Measurements from ENCODE around the gene LRRK1. TPM values are rescaled to one million over a fixed set of nuclear protein-coding genes. Genes with fewer than 3 reads are reported as not detected.

LRRK1 gene
- total RNA-seq, 4 donors from 2014 or later: 2.6 to 36.6 (median 13.1) TPM

DNA sequence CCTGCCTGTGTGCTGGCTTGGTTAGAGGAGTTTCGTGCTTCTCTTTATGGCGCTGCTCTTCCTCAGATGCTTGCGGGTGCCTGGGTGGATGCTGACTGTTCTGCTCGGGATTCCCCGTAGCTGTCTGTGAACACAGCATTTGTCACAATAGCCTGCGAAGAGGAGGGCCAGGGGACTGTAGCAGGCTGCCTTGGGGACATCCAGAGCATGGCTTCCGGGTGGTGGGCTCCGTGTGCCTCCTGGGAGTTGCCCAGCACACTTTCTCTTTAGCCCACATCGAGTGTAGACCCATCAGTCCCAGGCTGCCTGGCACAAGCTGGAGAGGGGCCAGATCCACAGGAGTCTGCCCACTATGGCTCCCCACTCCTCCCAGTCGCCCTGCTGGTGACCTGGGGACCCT, 22.4 kb downstream of the LRRK1 start:
- H3K4me3 ChIP-seq: no peak overlapping the region
- no peaks in the 10 kb centered on the region for H3K36me3 ChIP-seq
- H3K4me1 ChIP-seq: no peaks in the 10 kb centered on the region
- no peak for DNase-seq
- no peak overlapping the region for H3K27ac ChIP-seq
- no peaks in the 10 kb centered on the region for H3K27me3 ChIP-seq
- H3K9me3 ChIP-seq: peaks cover 0 to 3% of the 10 kb centered on the region in 2 donors
- intact Hi-C loops (cut with DNase I; ENCODE audit: low total_unique reads): no loop called here
- TF ChIP-seq, protein P1, sequence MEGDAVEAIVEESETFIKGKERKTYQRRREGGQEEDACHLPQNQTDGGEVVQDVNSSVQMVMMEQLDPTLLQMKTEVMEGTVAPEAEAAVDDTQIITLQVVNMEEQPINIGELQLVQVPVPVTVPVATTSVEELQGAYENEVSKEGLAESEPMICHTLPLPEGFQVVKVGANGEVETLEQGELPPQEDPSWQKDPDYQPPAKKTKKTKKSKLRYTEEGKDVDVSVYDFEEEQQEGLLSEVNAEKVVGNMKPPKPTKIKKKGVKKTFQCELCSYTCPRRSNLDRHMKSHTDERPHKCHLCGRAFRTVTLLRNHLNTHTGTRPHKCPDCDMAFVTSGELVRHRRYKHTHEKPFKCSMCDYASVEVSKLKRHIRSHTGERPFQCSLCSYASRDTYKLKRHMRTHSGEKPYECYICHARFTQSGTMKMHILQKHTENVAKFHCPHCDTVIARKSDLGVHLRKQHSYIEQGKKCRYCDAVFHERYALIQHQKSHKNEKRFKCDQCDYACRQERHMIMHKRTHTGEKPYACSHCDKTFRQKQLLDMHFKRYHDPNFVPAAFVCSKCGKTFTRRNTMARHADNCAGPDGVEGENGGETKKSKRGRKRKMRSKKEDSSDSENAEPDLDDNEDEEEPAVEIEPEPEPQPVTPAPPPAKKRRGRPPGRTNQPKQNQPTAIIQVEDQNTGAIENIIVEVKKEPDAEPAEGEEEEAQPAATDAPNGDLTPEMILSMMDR (IDR thresholded peaks at IDR 0.05): no peak
- no peak for TF ChIP-seq POLR2A (IDR thresholded peaks at IDR 0.05)

DNA sequence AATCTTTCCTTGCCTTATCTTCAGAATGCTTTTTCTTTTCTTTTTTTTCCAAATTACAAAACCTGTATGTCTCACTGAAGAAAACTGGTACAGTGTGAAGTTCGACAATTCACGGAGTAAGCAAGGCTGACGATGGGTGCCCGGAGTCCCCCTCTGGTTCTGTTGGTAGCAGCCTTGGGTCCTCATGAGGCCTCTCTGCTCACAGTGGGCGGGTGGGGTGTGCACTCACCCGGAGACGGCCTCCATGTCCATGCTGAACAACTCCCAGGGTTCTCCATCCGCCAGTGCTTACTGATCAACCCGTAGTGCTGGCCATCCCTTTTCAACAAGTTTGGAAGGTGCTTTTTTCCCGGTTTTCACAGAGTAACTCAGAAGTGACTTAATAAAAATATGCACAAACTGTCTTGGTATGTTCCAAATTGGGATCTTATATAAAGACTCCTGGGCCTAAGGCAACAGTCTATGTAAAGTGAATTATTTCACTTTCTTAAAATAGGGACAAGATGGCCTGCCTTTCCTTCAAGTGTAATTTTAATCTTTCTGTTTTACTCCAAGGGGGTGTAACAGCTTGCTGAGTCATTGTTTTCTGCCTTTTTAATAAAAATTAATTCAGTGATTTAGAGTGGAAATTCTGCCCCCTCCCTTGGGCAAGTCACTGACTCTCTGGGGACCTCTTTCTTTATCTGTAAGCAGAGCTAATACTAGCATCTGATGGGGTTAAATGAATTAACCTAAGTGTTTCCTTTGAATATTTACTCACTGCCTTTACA, 23.7 kb downstream of the LRRK1 start:
- Histone ChIP-seq H3K4me3 (no peak overlapping the region), H3K27me3 (no peaks in the 10 kb centered on the region), H3K36me3 (no peaks in the 10 kb centered on the region), H3K4me1 (no peaks in the 10 kb centered on the region), H3K27ac (no peak overlapping the region), H3K9me3 (no peaks in the 10 kb centered on the region)
- TF ChIP-seq, protein P1 (IDR thresholded peaks at IDR 0.05): no peak
- TF ChIP-seq POLR2A (IDR thresholded peaks at IDR 0.05): no peak
- intact Hi-C loops (cut with DNase I; ENCODE audit: low total_unique reads): no loop called here
- DNase-seq: no peak

DNA sequence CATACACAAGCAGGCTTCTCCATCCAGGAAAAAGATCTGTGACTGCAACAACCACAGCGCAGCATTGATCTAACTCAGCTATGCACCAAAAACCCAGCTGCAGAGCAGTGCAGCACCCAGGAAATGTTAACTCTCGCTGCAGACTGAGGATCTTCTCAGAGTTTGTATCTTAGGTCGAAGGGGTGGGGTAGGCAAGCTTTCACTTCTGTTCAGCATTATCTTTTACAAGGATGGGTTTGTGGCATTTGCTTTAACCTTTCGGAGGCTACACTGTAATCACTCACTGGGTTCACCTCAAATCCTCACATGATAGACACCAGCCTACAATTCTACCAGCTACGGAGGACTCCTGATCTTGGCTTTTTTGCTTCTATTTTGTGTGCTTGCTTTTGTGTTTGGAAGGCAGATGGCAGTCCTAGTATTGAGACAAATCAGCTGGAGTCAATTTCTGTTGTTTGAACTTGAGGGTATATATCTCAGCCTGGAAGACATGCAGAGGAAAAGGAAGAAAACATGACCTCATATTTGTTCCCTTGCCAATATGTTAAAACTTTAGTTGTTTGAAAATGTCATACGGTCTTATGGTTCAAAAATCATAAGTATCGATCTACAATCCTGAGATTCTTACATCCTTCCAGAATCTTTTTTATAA, 25.2 kb downstream of the LRRK1 start:
- no peak for TF ChIP-seq POLR2A (IDR thresholded peaks at IDR 0.05)
- TF ChIP-seq, protein P1 (IDR thresholded peaks at IDR 0.05): no peak
- no peaks in the 10 kb centered on the region for H3K27me3 ChIP-seq
- no peaks in the 10 kb centered on the region for H3K36me3 ChIP-seq
- intact Hi-C loops (cut with DNase I; ENCODE audit: low total_unique reads): no loop called here
- H3K9me3 ChIP-seq: no peaks in the 10 kb centered on the region
- DNase-seq: no peak
- H3K4me3 ChIP-seq: no peak overlapping the region
- H3K27ac ChIP-seq: no peak overlapping the region
- no peaks in the 10 kb centered on the region for H3K4me1 ChIP-seq

DNA sequence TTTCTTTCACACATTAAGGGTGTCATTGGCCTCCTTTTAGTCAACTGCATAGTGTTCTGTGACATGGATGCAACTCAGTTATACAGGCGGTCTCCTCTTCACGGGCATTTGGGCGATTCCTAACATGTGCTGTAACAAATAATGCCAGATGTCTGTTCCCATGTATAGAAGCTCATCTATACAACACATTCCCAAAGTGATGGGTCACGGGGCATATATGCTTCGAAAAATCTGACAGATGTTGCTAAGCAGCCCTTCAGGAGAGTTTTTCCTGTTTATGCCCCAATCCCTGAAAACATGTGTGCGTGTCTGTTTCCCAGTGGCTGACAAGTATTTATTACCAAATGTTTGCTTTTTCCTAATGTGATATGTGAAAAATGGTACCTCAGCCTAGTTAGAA, 25.8 kb downstream of the LRRK1 start:
- no peaks in the 10 kb centered on the region for H3K4me1 ChIP-seq
- H3K9me3 ChIP-seq: no peaks in the 10 kb centered on the region
- intact Hi-C loops (cut with DNase I; ENCODE audit: low total_unique reads): no loop called here
- no peak for DNase-seq
- no peaks in the 10 kb centered on the region for H3K36me3 ChIP-seq
- no peak for TF ChIP-seq POLR2A (IDR thresholded peaks at IDR 0.05)
- TF ChIP-seq, protein P1 (IDR thresholded peaks at IDR 0.05): no peak
- no peak overlapping the region for H3K4me3 ChIP-seq
- no peak overlapping the region for H3K27ac ChIP-seq
- no peaks in the 10 kb centered on the region for H3K27me3 ChIP-seq

DNA sequence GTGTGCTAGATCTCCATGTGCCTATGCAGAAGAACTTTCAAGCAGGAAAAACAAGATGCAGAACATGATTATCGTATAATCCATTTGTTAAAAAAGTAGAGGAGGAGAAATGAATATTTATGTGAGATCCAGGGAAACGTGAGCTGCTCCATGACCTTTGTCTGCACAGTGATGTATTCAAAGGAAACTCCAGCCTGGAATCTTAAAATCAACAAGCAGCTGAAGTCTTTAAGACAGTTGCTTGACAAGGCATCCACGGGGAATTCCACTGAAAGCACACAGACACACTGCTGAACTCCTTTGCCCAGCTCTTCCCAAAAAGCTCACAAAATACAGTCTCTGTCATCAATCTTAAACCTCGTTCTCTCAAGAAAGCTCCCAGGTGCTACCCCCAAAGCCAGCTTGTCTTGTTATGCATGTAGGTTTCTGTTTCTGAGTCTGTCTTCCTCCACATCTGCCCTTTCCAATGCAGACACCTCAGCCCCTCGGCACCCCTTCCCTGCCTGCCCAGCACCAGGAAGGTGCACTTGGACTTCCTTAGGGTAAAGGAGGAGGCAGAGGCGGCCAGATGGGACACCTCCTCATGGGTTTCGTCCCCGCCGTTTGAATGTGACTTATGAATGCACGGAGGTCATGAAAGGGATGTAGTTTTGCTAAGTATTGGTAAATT, 28.7 kb downstream of the LRRK1 start:
- Histone ChIP-seq H3K27ac (no peak overlapping the region), H3K4me3 (no peak overlapping the region), H3K27me3 (no peaks in the 10 kb centered on the region), H3K36me3 (no peaks in the 10 kb centered on the region), H3K9me3 (no peaks in the 10 kb centered on the region), H3K4me1 (no peaks in the 10 kb centered on the region)
- intact Hi-C loops (cut with DNase I; ENCODE audit: low total_unique reads): no loop called here
- TF ChIP-seq, protein P1 (IDR thresholded peaks at IDR 0.05): no peak
- TF ChIP-seq POLR2A (IDR thresholded peaks at IDR 0.05): no peak
- no peak for DNase-seq

All from uterus (tissue), 4 donors.